NB4 (cell line): ENCODE measurements around the gene TAS2R1.

Experiments
- CTCF ChIP-seq: IDR thresholded peaks from one replicate; pipeline ENCODE4 v1.5.1; 2012; ENCODE audit warnings: low read depth, low read length
- MYC ChIP-seq: IDR thresholded peaks from 2 replicates; pipeline ENCODE4 v1.6.1; 2011; ENCODE audit warnings: low read depth, low read length
- POLR2A ChIP-seq: IDR thresholded peaks from 2 replicates; pipeline ENCODE4 v1.6.1; 2011; ENCODE audit warnings: mild to moderate bottlenecking; ENCODE audit not compliant: insufficient read length; ENCODE audit errors: extremely low read depth
- TF ChIP-seq, protein P1 (sequence below): IDR thresholded peaks from 2 replicates; pipeline ENCODE4 v1.6.1; 2011; ENCODE audit warnings: low read depth, low read length

GRCh38 chr5:9644630-9645029 lies 14.5 kb upstream of the TAS2R1 start:
- TF ChIP-seq CTCF = no peak
- TF ChIP-seq POLR2A = no peak
- TF ChIP-seq, protein P1, sequence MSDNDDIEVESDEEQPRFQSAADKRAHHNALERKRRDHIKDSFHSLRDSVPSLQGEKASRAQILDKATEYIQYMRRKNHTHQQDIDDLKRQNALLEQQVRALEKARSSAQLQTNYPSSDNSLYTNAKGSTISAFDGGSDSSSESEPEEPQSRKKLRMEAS = no peak
- no peak for TF ChIP-seq MYC
